CD4-positive, alpha-beta T cell treated with Interleukin-4 for 1 hour (primary cell): ENCODE data around the gene KRT15.
"Not testable (repeated sequence)": the region's sequence is repeated elsewhere in the genome, so short reads cannot be mapped to it uniquely, and the experiment has no call there.

Source experiments
- DNase-seq, 2 donors: peaks; one replicate each; pipeline ENCODE4 v3.0.0-alpha.2; 2020 to 2022

KRT15 gene

DNA sequence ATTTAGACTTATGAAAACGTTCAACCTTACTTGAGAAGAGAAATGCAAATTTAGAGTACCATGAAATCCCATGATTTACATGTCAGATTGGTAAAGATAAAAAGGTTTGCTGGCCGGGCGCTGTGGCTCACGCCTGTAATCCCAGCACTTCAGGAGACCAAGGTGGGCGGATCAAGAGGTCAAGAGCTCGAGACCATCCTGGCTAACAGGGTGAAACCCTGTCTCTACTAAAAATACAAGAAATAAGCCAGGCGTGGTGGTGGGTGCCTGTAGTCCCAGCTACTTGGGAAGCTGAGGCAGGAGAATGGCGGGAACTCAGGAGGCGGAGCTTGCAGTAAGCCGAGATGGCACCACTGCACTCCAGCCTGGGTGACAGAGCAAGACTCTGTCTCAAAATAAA lies 24.1 kb upstream of the KRT15 start:
- not testable (repeated sequence) for DNase-seq

DNA sequence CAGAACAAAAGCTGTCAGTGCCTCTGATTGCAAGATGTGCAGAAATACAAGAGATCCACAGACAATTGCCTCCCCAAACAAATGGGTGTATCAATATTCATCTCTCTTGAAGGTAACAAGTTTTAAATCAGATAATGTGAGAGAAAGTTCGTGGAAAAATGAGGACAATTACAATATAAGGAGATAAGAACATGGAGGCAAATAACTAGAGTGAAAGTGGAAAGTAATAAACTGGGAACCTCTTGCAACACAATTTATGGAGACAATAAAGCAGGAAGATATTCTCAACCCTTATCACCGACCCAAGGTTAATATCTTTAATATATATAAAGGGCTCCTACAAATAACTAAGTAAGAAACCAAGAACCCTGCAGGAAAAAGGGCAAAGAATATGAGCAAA lies 23.7 kb upstream of the KRT15 start:
- no peak for DNase-seq

DNA sequence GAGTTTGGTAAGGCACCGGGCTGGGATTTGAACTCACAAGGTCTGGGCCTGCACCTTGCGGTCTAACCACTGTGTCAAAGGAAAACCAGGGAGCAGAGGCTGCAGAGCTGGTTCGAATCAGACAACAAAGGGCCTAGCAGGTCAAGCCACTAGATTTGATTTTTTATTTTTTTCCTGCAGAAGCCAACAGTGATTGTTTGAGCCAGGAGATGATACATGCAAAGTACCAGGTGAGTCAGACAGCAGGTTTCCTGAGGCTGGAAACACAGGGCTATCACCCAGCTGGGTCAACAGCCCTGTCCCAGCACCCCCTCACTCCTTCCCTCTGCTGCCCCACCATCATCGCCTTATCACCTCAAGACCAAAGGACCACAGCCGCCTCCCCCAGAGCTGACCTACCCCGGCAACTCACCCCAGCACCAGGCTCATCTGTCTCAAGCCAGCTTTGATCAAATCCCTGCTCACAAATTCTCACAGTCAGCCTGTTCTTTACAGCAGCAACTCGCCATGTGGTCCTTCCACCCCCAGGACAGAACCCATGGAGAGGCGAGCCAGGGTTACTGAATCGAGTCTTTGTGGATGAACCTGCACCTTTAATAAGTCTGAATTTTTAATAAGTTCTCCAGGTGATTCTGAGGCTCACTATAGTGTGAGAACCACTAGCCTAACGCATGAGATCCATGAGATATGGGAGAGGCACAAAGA lies 22.4 kb upstream of the KRT15 start:
- no peak for DNase-seq

DNA sequence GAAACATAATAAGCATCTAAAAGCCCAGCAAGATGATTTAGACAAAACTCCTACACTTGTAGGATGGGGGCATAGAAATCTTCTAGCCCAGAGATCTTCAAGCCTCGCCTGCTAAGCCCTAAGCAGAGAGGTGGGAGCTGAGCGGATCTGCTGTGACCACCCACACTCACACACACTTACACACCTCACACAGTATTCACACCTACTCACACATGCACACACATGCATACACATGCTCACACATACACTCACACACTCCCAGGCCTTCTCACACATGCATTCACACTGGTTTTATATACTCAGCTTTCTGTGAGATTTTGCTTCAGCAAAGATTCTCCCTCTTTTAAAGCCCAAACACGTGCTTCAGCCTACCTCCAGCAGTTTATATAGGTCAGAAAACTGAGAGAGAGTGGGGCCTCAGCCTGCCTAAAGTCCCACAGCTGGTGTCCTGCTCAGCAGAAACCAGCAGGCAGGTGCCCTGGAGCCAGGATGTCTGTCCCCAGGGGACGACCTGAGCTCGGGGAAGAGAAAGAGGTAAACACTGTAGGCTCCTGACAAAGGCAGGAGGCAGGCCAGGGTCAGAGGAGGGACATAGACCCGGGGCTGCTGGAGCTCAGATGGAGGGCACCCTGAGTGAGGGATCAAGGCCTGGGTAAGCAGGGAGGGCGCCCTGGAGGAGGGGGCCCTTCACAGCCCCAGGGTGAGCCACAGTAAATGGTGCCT lies 21.4 kb upstream of the KRT15 start:
- no peak for DNase-seq

DNA sequence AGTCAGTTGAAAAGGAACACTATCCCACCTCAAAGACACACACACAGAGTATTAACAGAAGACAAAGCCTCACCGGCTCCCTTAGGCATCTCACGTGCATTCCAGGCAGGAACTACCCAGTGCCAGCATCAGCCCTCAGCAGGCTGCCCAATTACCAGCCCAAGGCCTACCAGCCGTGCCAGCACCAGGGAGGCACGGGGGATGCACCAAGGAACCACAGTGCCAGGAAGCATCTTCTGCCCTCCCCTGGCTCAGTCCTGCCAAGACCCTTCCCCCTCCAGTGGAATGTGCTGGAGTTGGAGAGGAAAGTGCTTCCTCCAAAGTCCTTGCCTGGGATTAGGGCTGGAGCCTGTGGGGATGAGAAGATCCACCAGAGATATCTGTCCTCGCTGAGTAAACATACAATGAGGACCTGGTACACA lies 20.4 kb upstream of the KRT15 start:
- DNase-seq, result no peak

DNA sequence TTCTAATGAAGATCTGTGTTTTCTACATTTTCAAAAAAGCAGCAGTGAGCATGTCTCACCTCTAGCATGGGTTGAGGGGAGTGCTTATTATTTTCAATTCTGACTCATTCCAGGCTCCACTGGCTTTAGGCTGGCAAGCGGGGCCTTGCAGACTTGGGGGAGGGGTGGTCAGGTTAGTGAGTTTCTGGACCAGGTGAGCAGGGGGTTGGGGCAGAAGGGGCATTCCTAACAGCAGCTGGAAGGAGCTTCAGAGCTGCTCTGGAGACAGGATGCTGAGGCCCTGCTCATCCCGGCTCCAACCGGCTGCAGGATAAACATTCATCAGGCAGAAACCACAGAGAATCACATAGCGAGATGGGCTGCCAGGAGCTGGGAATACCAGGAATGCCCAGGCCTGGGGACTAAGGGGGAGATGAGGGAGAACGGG lies 19.9 kb upstream of the KRT15 start:
- DNase-seq, result no peak

DNA sequence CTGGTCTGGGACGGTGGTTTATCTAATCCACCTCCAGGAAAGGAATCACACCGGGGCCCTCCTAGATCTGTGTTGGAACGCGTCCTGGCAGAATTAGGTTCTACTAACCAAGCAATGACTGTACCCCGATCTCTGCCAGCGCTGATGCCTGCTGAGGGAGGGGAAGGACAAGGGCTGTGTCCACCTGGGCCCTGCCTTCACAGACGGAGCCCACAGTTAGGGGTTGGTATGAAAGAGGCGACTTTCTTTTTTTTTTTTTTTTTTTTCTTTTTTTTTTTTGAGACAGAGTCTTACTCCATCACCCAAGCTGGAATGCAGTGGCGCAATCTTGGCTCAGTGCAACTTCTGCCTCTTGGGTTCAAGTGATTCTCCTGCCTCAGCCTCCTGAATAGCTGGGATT lies 19.3 kb upstream of the KRT15 start:
- DNase-seq, result no peak

DNA sequence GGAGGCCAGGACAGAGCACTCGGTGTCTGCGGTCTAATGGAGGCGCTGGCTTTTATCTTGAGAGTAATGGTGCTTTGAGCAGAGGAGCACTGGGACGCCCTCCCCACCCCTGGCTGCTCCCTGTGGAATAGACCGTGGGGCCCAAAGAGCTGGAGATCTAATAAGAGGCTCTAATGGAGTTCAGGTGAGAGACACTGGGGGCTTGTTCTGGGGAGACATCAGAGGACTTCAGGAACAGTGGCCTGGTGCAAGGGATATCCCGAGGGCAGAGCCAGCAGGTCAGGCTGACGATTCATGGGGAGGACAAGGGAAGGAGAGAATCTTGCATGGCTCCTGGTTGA lies 18.9 kb upstream of the KRT15 start:
- no peak for DNase-seq

DNA sequence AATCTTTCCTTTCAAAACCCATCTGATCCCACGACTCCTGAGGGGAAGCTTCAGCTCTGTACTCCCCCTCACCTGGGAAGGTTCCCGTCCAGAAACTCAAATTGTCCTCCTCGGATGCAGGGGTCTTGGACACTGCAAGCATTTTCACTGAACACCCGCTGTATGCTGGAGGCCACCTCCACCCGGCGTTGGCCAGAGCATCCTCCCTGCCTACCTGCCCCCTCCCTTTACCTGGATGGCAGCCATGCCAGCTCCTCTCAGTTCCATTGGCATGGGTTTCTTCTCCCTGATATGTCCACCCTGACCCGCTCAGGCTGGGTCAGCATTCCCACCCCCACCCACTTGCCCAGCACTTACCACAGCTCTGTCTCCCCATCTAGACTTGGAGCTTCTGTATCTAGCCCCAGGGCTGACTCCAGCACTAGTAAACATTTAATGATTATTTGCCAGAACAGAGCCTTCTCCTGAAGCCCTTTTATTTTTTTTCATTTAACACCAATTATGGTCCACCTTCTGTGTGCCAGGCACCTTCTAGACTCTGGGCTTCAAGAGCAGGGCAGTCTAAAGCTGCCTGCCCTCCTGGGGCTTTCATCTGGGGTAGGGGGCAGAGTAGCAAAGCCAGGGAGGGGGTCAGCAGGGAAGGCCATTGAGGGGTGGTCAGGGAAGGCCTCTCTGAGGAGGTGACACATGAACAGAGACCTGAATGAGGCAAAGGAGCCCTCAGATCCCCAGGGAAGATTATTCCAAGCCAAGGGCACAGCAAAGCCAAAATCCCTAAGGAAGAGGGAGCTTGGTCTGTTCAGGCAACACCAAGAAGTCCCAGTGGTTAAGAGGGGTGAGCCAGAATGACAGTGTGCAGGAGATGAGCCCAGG lies 18.3 kb upstream of the KRT15 start:
- no peak for DNase-seq

DNA sequence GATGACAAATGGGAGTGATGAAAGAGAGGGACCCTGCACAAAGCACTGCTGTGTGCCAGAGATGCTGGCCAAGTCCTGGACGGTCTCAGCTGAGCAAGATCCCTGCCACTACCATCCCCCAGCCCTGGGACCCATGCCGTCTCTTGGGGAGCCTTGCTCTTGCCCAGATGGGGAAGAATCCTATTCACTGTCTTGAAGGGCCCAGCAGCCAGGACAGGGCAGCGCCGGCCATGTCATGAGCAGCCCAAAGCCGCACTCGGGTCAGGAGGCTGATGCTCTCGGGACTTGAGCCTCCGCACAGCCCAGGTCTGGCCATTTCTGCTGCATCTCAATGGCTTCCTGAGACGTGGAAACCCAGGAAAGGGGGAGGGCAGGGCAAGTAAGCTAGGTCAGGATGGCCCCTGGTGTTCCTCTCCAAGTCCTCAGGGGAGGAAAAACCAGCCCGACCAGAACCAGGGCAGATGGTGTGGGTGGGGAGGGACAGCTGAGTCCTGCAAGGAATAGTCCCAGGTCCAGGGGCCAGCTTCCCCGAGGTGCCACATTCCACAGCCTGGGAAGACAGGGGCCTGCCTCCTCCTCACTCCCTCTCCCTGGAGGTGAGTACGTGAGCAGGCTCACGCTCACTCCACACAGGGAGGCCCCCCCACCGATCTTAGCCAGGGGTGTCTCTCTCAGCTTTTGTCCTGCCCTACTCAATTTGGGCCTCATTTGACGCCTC lies 17.2 kb upstream of the KRT15 start:
- no peak for DNase-seq

DNA sequence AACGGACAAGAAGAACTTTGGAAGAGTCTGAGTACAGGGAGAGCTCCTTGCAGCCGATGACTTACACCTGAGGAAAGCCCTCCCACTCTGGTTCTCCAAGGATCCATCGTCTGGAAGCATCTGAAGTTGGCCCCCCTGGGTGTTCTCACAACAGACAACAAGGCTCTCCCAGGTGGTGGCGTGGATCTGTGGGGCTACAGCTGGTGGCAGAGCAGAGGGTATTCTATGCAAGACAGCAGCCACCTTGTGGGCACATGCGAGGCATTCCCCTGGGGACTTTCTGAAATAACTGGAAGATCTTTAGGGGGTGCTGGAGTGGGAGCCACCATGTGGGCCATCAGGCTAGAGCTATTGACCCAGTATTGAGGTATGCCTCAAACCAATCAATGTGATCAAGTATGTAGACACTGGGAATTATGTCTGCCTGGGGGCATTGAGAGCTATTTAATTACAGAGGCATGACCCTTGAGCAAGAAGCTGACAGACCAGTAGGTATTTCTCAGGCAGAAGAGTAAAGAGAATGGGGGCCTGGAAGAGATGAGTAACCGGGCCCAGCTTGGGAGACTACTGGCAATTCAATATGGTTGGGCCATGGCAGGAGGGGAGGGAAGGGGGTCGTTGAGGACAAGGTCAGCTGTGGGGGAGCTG lies 16.3 kb upstream of the KRT15 start:
- no peak for DNase-seq

DNA sequence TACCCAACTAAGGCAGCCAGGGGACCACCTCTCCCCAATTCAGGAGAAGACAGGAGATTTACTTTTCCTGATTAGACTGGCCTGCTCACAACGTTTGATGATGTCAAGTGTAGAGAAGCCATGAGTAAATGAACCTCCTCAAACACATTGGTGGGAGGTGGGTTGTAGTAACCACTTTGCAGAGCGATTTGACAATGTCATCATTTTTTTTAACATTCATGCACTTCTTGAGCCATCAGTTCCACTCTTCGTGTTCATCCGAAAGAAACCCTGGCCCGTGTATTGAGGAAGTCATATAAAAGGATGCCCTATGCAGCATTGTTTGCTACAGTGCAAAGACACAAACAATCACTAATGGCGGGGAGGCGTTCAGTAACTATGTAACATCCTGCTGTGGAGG lies 14.9 kb upstream of the KRT15 start:
- no peak for DNase-seq

DNA sequence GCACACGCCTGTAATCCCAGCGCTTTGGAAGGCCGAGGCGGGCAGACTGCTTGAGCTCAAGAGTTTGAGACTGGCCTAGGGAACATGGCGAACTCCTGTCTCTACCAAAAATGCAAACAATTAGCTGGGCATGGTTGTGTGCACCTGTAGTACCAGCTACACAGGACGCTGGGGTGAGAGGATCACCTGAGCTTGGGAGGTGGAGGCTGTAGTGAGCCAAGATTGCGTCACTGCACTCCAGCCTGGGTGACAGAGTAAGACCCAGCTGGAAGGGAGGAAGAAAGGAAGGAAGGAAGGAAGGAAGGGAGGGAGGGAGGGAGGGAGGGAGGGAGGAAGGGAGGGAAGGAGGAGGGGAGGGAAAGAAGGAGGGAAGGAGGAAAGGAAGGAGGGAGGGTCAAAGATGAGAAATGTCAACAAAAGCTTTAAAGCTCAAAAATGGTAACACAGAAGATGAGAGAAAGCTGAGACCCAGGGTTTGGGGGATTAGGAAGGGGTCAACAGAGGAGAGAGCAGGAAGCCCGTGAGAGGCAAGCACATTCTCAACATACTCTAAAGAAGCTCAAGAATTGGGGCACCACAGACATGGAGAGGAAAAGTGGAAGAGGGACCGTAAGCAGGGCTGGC lies 14.4 kb upstream of the KRT15 start:
- DNase-seq, result no peak

DNA sequence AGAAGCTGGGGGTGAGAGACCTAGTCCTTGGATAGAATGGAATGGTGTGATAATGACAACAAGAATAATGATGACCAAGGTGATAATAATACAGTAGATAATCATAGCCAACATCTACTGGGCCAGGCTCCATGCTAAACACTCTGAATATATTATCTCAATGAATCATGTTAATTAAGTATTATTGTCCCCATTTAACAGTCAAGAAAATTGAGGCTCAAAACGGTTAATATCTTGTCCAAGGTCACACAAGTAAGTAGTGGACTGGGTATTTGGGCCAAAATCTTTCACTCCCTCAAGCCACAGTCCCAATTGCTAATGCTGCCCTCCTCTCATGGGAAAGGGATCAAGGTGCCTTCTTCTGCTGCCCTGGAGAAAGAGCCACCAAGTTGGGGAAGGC lies 13.3 kb upstream of the KRT15 start:
- DNase-seq, result no peak

DNA sequence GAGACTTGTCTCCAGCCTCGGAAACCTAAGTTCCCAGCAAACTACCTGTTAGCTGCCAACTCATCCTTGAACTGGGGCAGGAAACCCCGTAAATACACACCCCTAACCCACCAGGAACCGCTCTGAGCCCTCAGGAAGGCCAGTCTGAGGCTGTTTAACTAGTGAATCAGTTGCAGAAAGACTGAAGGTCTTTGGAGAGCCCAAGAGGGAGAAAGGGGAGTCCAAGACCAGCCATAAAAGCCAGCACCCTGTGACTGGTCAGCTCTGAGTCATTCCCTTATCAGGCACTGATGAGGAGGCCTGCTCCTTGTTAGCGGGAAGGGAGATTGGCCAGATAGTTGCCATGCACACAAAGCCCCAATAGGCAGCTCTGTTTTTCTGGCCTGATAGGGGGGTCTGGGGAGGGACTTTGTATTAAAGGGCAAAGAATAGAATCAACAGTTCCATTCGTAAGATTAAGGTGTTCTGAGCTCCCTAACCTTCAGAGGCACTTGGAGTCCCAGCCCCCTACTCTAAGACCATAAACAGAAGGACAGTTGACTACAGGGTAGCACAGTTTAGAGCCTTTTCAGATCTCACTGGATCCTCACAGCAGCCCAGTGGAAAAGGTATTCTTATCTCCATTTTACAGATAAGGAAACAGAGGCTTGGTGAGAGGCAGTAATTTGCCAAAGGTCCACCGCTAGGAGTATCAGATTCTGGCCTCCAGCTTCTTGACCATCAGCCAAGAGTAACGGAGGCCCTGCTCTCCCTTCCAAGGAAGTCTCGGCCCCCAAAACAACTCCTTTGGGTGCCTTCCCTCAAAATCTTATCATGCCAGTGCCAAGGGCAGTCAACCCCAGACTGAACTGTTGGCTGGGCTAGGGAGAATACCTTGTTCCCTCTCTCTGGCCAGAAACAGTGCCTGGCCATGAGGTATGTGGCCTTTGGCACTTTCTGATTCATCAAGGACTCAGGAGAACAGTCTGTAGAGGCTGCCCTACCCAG lies 11.7 kb upstream of the KRT15 start:
- no peak for DNase-seq

DNA sequence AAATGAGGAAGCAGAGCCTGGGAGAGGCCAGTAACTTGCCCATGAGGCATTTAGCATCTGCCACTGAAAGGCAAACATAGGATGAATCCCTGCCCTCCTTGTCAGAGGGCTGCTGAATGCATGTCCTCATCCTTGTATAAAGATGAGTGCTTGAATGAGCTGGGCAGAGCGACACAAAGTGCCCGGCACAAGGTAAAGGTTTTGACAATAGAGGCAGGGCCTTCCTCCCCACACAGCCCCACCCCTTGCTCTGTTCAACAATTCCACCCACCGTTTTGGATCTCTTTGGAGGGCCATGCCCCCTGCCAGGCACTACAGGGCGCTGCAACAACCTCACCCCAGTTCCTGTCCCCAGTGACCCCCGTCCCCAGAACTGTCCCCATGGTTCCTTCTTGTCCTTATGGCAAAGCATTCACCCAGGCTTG lies 10.8 kb upstream of the KRT15 start:
- DNase-seq, result no peak

DNA sequence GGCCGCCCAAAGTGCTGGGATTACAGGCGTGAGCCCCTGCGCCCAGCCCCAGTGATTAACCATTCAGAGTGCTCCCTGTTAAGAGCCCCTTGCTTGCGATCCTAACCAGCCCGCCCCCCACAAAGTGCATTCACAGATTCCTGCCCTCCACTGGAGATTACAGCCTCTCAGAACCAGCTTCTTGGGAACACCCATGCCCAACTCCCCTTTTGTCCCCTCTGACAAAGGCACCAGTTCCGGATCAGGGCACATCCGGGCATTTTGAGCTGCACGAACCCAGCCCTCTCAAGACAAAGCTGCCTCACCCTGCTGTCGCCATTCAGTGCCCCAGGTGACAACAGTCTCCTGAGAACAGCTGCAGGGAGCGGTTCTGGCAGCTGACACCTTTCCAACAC lies 10.3 kb upstream of the KRT15 start:
- DNase-seq, result no peak

DNA sequence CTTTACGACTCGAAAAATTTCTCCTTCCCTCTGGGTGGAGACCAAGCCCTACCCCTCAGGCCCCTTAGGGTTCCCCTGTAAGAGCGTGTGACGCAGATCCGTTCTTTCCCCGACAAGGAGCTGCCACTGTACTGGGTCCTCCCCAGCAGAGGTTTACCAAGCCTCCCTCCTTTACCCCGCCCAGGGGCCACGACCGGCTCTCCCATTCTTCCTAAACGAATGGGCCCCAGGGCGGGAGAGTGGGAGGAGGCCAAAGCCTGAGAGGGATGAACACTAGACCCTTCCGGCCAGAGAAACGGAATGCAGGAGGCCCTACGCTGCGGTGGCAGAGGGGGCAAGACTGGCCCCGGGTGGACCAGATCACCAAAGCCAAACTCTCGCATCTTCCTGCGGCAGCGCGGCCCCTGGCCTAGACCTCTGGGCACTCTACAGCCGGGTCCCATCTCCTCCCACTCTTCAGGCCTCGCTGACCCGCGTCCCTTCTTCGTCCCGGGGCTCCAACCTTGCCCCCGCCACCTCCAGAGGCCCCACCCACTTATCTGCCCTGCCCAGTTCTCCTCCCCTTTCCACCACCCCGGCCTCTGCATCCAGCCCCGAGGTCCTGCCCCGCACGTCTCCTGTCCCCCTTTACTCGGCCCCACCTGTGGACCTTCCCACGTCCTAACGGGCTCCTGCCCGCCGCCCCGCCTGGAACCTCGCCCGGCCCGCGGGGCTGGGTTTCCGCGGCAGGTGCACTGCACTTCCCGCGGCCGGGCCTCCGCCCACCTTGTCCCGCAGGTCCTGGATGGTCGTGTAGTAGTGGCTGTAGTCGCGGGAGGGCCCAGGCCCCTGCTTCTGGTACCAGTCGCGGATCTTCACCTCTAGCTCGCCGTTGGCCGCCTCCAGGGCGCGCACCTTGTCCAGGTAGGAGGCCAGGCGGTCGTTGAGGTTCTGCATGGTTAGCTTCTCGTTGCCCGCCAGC lies 8.7 kb upstream of the KRT15 start:
- DNase-seq, result no peak

DNA sequence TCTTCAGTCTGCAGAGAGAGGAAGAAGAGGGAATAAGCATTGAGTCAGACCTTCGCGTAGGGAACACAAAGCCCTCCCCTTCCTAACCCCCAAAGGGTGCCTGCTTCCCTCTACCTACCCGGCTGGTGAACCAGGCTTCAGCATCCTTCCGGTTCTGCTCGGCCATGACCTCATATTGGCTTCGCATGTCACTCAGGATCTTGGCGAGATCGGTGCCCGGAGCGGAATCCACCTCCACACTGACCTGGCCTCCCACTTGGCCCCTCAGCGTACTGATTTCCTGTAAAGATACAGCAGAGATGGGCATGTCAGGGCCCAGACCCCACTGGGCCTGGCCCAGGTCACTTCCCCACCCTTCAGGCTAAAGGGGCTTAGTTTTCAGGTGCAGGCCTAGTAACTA lies 5.6 kb upstream of the KRT15 start:
- no peak for DNase-seq

DNA sequence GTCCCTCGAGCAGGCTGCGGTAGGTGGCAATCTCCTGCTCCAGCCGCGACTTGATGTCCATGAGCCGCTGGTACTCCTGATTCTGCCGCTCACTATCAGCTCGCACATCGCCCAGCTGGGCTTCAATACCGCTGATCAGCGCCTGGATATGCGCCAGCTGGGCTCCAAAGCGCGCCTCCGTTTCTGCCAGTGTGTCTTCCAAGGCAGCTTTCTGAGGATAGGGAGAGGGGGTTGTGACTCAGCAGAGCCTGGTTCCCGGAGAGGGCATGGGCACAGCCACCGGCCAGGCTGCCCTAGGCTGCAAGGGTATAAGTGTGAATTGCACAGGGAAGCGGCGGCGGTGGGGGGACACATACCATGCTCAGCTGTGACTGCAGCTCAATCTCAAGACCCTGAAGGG lies 5.1 kb upstream of the KRT15 start:
- DNase-seq, result no peak
